HepG2 (cell line): ENCODE data around the gene RHOT2. TPM values are rescaled to one million over a fixed set of nuclear protein-coding genes. Genes with fewer than 3 reads are reported as not detected.
A peak's percentile ranks its signal among the peaks of the same experiment; 100 is the strongest.

Experiments
- AKAP8 ChIP-seq: sonication (generic); formaldehyde crosslinking; IDR thresholded peaks from 2 replicates; pipeline ENCODE4 v1.5.1; 2020; ENCODE audit warnings: mild to moderate bottlenecking, missing genetic modification reagents
- ARNTL ChIP-seq: sonication (generic); formaldehyde crosslinking; IDR thresholded peaks from 2 replicates; pipeline ENCODE4 v1.4.0; 2020; ENCODE audit warnings: mild to moderate bottlenecking, missing genetic modification reagents
- ASH2L ChIP-seq: fragments of 300-600, 200-600 bp; sonication (generic); IDR thresholded peaks from 2 replicates; pipeline ENCODE4 v1.7.0; 2017; ENCODE audit warnings: low read depth, mild to moderate bottlenecking, moderate library complexity, mixed read lengths, low read length; ENCODE audit not compliant: insufficient read length
- ATF3 ChIP-seq: sonication (generic); formaldehyde crosslinking; IDR thresholded peaks from 2 replicates; pipeline ENCODE4 v1.4.0; 2020; ENCODE audit warnings: missing genetic modification reagents
- DBP ChIP-seq: sonication (generic); formaldehyde crosslinking; IDR thresholded peaks from 2 replicates; pipeline ENCODE4 v1.4.0; 2020; ENCODE audit warnings: missing genetic modification reagents; ENCODE audit errors: not compliant biosample characterization
- DMAP1 ChIP-seq: IDR thresholded peaks from 2 replicates; pipeline ENCODE4 v1.6.1; 2016
- GABPA ChIP-seq, 2 experiments: IDR thresholded peaks; 2 replicates each; pipeline ENCODE4 v1.6.1; 2011 to 2016; ENCODE audit warnings: low read depth in 2 of 2, low read length in 1 of 2, missing biosample characterization in 1 of 2, missing genetic modification characterization in 1 of 2
- GLI4 ChIP-seq: sonication (generic); formaldehyde crosslinking; IDR thresholded peaks from 2 replicates; pipeline ENCODE4 v1.5.1; 2020; ENCODE audit warnings: missing genetic modification reagents, mild to moderate bottlenecking, moderate library complexity, borderline replicate concordance
- IRF1 ChIP-seq: sonication (generic); formaldehyde crosslinking; IDR thresholded peaks from 2 replicates; pipeline ENCODE4 v1.4.0; 2020; ENCODE audit warnings: low read depth, mild to moderate bottlenecking, missing genetic modification reagents
- KLF16 ChIP-seq, 2 experiments: sonication (generic) in 1 of 2; formaldehyde crosslinking in 1 of 2; IDR thresholded peaks; 2 replicates each; pipeline versions ENCODE4 v1.6.1 to v1.8.0; 2016 to 2023; ENCODE audit warnings: missing genetic modification reagents in 2 of 2, missing compliant biosample characterization in 1 of 2
- MYC ChIP-seq: sonication (generic); formaldehyde crosslinking; IDR thresholded peaks from 2 replicates; pipeline ENCODE4 v1.9.0; 2021; ENCODE audit warnings: missing genetic modification reagents, borderline replicate concordance
- ONECUT2 ChIP-seq: sonication (generic); formaldehyde crosslinking; IDR thresholded peaks from 2 replicates; pipeline ENCODE4 v1.4.0; 2020; ENCODE audit warnings: missing genetic modification reagents
- RNF2 ChIP-seq: fragments of 450-650 bp; conservative IDR thresholded peaks from 2 replicates; pipeline ENCODE4 v1.6.1; 2016; ENCODE audit warnings: low read depth
- SIN3A ChIP-seq: IDR thresholded peaks from 2 replicates; pipeline ENCODE4 v1.6.1; 2011; ENCODE audit warnings: low read depth, mild to moderate bottlenecking, control low read depth, low read length, borderline replicate concordance
- SP2 ChIP-seq: sonication (generic); formaldehyde crosslinking; IDR thresholded peaks from 2 replicates; pipeline ENCODE4 v1.5.1; 2020; ENCODE audit warnings: mild to moderate bottlenecking, missing genetic modification reagents
- TFDP2 ChIP-seq: sonication (generic); formaldehyde crosslinking; IDR thresholded peaks from 2 replicates; pipeline ENCODE4 v1.4.0; 2020; ENCODE audit warnings: missing genetic modification reagents
- U2AF1 ChIP-seq: fragments of 200-400 bp; formaldehyde crosslinking; optimal IDR thresholded peaks from 2 replicates; pipeline ENCODE3; 2017; ENCODE audit warnings: mild to moderate bottlenecking, low read depth, low read length
- ZBTB7B ChIP-seq: sonication (generic); formaldehyde crosslinking; IDR thresholded peaks from 2 replicates; pipeline ENCODE4 v1.4.0; 2020; ENCODE audit warnings: missing genetic modification reagents
- ZFP82 ChIP-seq: sonication (generic); formaldehyde crosslinking; IDR thresholded peaks from 2 replicates; pipeline ENCODE4 v1.5.1; 2020; ENCODE audit warnings: mild to moderate bottlenecking, missing genetic modification reagents, borderline replicate concordance
- ZMAT3 ChIP-seq: sonication (generic); formaldehyde crosslinking; conservative IDR thresholded peaks from 2 replicates; pipeline ENCODE4 v1.7.0; 2021; ENCODE audit warnings: missing genetic modification reagents
- ZNF160 ChIP-seq: sonication (generic); formaldehyde crosslinking; IDR thresholded peaks from 2 replicates; pipeline ENCODE4 v1.8.0; 2022; ENCODE audit warnings: mild to moderate bottlenecking, inconsistent platforms, missing genetic modification reagents
- ZNF501 ChIP-seq: sonication (generic); formaldehyde crosslinking; IDR thresholded peaks from 2 replicates; pipeline ENCODE4 v1.5.1; 2020; ENCODE audit warnings: mild to moderate bottlenecking, moderate library complexity, missing genetic modification reagents
- ZNF784 ChIP-seq: sonication (generic); formaldehyde crosslinking; IDR thresholded peaks from 2 replicates; pipeline ENCODE4 v1.5.1; 2020; ENCODE audit warnings: missing genetic modification reagents, mild to moderate bottlenecking, borderline replicate concordance
- polyA plus RNA-seq, 8 experiments: library from polyadenylated mRNA; depleted of rRNA in 3 of 8; stranded (reverse) in 7 of 8; unstranded in 1 of 8; fragments of >200 nt; fragmentation: Illumina TruSeq in 4 of 8; extraction: Trizol in 4 of 8; gene quantifications; 2 replicates each; pipeline versions ENCODE4 v1.2.1 to v1.2.3, GENCODE V29; 2011 to 2016; ENCODE audit warnings: low read depth in 4 of 8, missing spikeins in 1 of 8, mixed read lengths in 1 of 8; ENCODE audit not compliant: insufficient read depth in 1 of 8
- total RNA-seq, 5 experiments: library from RNA; depleted of rRNA; stranded (reverse); fragments of >200 nt; fragmentation: Illumina TruSeq; extraction: Trizol; gene quantifications; 2 replicates each; pipeline ENCODE4 v1.2.3, GENCODE V29; 2016; ENCODE audit warnings: low read depth in 1 of 5

RHOT2 gene
- total and polyA plus RNA-seq, 2 of the 13 experiments (the other 11 are each of a cell fraction or from before 2014, with no cell fraction given), result 63.6 to 76.9 TPM

- peak; percentile 20 for TF ChIP-seq DBP
- peak; percentile 2; the same call in 1 of the 2 replicates for TF ChIP-seq ZFP82 (CRISPR knock-in tag)
- no peak; the same call in 1 of the 2 replicates for TF ChIP-seq SP2 (CRISPR knock-in tag)
- TF ChIP-seq SIN3A, result no peak
- TF ChIP-seq ZBTB7B (CRISPR knock-in tag), result peak; percentile 58; the same call in 1 of the 2 replicates
- TF ChIP-seq ONECUT2 (CRISPR knock-in tag), result no peak
- peak; percentile 41; the same call in 1 of the 2 replicates for TF ChIP-seq ZMAT3 (CRISPR knock-in tag)
- peak; percentile 43 for TF ChIP-seq ZNF501 (CRISPR knock-in tag)
- TF ChIP-seq AKAP8 (CRISPR knock-in tag), result no peak
- TF ChIP-seq ASH2L, result peak; percentile 26
- peak in 1 of 2 experiments; percentile 13; a peak in 1 of 4 replicates for TF ChIP-seq KLF16 (CRISPR knock-in tag; IDR thresholded peaks at IDR 0.05)
- TF ChIP-seq ATF3 (CRISPR knock-in tag), result peak; percentile 60; the same call in 1 of the 2 replicates
- 0 out of 2 replicates have a peak, but pooled peaks have one; percentile 26 for TF ChIP-seq GABPA (IDR thresholded peaks at IDR 0.05; ENCODE audit: low read depth, low read length)
- TF ChIP-seq GABPA (CRISPR knock-in tag; IDR thresholded peaks at IDR 0.05; ENCODE audit: low read depth), result peak; percentile 41; the same call in 1 of the 2 replicates
- peak; percentile 91 for TF ChIP-seq ARNTL (CRISPR knock-in tag)
- TF ChIP-seq ZNF160 (CRISPR knock-in tag), result peak; percentile 63
- TF ChIP-seq MYC, result peak; percentile 90
- TF ChIP-seq RNF2, result peak; percentile 76
- TF ChIP-seq DMAP1 (CRISPR knock-in tag), result peak; percentile 13; the same call in 1 of the 2 replicates
- peak; percentile 59 for TF ChIP-seq TFDP2
- 0 out of 2 replicates have a peak, but pooled peaks have one; percentile 54 for TF ChIP-seq IRF1 (CRISPR knock-in tag)
- TF ChIP-seq U2AF1, result no peak
- TF ChIP-seq GLI4, result 0 out of 2 replicates have a peak, but pooled peaks have one; percentile 13
- TF ChIP-seq ZNF784, result peak; percentile 18; the same call in 1 of the 2 replicates
Observed at GRCh38 chr16:642189-643049, 25.5 kb upstream of the RHOT2 start (continued).
